ENCODE results near the gene HAPSTR1. TPM values are rescaled to one million over a fixed set of nuclear protein-coding genes. Genes with fewer than 3 reads are reported as not detected.

HAPSTR1 gene
- total and polyA plus RNA-seq, 7 donors: 15.1 to 80.0 (median 54.5) TPM

GRCh38 chr16:9050102-9050830 lies 41.2 kb upstream of the HAPSTR1 start:
- TF ChIP-seq, protein P1, sequence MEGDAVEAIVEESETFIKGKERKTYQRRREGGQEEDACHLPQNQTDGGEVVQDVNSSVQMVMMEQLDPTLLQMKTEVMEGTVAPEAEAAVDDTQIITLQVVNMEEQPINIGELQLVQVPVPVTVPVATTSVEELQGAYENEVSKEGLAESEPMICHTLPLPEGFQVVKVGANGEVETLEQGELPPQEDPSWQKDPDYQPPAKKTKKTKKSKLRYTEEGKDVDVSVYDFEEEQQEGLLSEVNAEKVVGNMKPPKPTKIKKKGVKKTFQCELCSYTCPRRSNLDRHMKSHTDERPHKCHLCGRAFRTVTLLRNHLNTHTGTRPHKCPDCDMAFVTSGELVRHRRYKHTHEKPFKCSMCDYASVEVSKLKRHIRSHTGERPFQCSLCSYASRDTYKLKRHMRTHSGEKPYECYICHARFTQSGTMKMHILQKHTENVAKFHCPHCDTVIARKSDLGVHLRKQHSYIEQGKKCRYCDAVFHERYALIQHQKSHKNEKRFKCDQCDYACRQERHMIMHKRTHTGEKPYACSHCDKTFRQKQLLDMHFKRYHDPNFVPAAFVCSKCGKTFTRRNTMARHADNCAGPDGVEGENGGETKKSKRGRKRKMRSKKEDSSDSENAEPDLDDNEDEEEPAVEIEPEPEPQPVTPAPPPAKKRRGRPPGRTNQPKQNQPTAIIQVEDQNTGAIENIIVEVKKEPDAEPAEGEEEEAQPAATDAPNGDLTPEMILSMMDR (IDR thresholded peaks at IDR 0.05): no peak
- Histone ChIP-seq H3K4me3 (no peak overlapping the region), H3K27me3 (ENCODE audit: insufficient read depth in 3 of 3, low read length in 2 of 3) (peaks cover 0 to 3% (median 0%) of the 10 kb centered on the region in 3 donors), H3K4me1 (peaks cover 27% of the 10 kb centered on the region), H3K36me3 (ENCODE audit: insufficient read depth in 1 of 2, low read depth in 1 of 2) (no peaks in the 10 kb centered on the region), H3K9me3 (no peaks in the 10 kb centered on the region), H3K27ac (no peak overlapping the region)
- intact Hi-C loops (cut with DNase I): loop anchor here in 1 of 2 donors (5.0 kb wide), 2 partner anchors 42 to 88 kb away; partner anchors contain the start of genes HAPSTR1 and USP7
- no peak for DNase-seq
- 65 to 67% (median 66%) methylated on average over 20 of the region's 20 CpGs for WGBS, 3 donors
- no peak for ATAC-seq

DNA sequence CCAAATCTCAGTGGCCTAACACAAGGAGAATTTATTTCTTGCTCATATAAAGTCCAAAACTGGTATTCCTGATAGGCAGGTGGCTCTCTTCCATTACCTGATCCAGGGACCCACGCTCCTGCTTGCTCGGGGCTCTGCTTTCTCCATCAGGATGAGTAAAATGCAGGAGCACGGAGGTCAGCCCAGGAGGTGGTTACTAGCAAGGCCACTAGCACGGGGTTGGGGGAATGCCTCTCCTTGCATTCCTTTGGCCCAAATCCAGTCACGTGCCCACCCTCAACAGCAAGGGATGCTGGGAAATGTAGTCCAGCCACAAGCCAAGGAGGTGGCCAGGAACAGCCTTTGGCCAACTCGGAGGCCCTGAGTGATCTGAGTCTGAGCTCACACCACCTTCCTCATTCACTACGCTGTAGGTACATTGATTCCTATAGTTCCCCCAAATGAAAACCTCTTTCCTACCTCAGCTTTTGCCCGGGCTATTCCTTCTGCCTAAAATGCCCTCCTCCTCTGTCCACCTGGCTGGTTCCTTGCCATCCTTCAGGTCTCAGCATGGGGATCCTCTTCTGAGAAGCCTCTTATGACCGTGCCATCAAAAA lies 38.3 kb upstream of the HAPSTR1 start:
- Histone ChIP-seq H3K36me3 (ENCODE audit: insufficient read depth in 1 of 2, low read depth in 1 of 2) (no peaks in the 10 kb centered on the region), H3K4me1 (peaks cover 18% of the 10 kb centered on the region), H3K4me3 (peak overlapping the region; percentile 49), H3K9me3 (no peaks in the 10 kb centered on the region), H3K27ac (peak overlapping the region; percentile 70), H3K27me3 (ENCODE audit: insufficient read depth in 3 of 3, low read length in 2 of 3) (peaks cover 0 to 3% (median 0%) of the 10 kb centered on the region in 3 donors)
- intact Hi-C loops (cut with DNase I): loop anchor here in 1 of 2 donors (5.0 kb wide), 2 partner anchors 39 to 91 kb away; partner anchors contain the start of genes HAPSTR1 and USP7
- TF ChIP-seq, protein P1 (IDR thresholded peaks at IDR 0.05): no peak
- peak; percentile 51 to 78 for DNase-seq
- ATAC-seq: peak; percentile 84 to 89 (median 84)
- 33 to 34% (median 33%) methylated on average over 9 of the region's 9 CpGs for WGBS, 3 donors

GRCh38 chr16:9054460-9054859 lies 37.0 kb upstream of the HAPSTR1 start:
- peak; percentile 57 to 84 (median 76) for ATAC-seq
- intact Hi-C loops (cut with DNase I): loop anchor here in 1 of 2 donors (5.0 kb wide), 2 partner anchors 38 to 92 kb away; partner anchors contain the start of genes HAPSTR1 and USP7
- peaks cover 0 to 3% (median 0%) of the 10 kb centered on the region in 3 donors for H3K27me3 ChIP-seq (ENCODE audit: insufficient read depth in 3 of 3, low read length in 2 of 3)
- H3K9me3 ChIP-seq: no peaks in the 10 kb centered on the region
- TF ChIP-seq, protein P1 (IDR thresholded peaks at IDR 0.05): no peak
- H3K4me3 ChIP-seq: no peak overlapping the region
- H3K27ac ChIP-seq: peak overlapping the region; percentile 70
- WGBS, 3 donors: 18 to 35% (median 19%) methylated on average over 4 of the region's 4 CpGs
- H3K36me3 ChIP-seq (ENCODE audit: insufficient read depth in 1 of 2, low read depth in 1 of 2): no peaks in the 10 kb centered on the region
- H3K4me1 ChIP-seq: peaks cover 14% of the 10 kb centered on the region
- DNase-seq: no peak

DNA sequence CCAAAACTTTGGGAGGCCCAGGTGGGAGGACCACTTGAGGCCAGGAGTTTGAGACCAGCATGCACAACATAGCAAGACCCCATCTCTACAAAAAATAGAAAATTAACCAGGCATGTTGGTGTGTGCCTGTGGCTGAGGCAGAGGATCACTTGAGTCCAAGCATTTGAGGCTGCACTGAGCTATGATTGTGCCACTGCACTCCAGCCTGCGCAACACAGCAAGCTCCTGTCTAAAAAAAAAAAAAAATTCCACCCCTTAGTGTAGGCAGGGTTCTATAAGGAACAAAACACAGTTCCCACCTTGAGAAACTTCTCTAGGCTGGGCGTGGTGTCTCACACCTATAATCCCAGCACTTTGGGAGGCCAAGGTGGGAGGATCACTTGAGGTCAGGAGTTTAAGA lies 36.3 kb upstream of the HAPSTR1 start:
- 93 to 97% (median 96%) methylated on average over 2 of the region's 2 CpGs for WGBS, 3 donors
- TF ChIP-seq, protein P1 (IDR thresholded peaks at IDR 0.05): no peak
- Histone ChIP-seq H3K9me3 (no peaks in the 10 kb centered on the region), H3K27ac (peak overlapping the region; percentile 70), H3K4me1 (peaks cover 16% of the 10 kb centered on the region), H3K36me3 (ENCODE audit: insufficient read depth in 1 of 2, low read depth in 1 of 2) (no peaks in the 10 kb centered on the region), H3K27me3 (ENCODE audit: insufficient read depth in 3 of 3, low read length in 2 of 3) (peaks cover 0 to 3% (median 0%) of the 10 kb centered on the region in 3 donors), H3K4me3 (no peak overlapping the region)
- ATAC-seq (peak in 1 of 4 donors; percentile 18), DNase-seq (no peak)
- intact Hi-C loops (cut with DNase I): no loop called here

Measured in psoas muscle (tissue), 8 donors.